Measurements from ENCODE around the gene ADD1.
A peak's percentile ranks its signal among the peaks of the same experiment; 100 is the strongest.
"Not testable (repeated sequence)": the region's sequence is repeated elsewhere in the genome, so short reads cannot be mapped to it uniquely, and the experiment has no call there.

Gene ADD1

GRCh38 chr4:2936773-2937145 lies 93.1 kb downstream of the ADD1 start:
- DNase-seq: peak in 1 of 2 donors; percentile 35

- DNase-seq: peak in 1 of 2 donors; percentile 42
Observed at GRCh38 chr4:2937146-2937857, 93.7 kb downstream of the ADD1 start.

GRCh38 chr4:2937986-2938385 lies 94.3 kb downstream of the ADD1 start:
- no peak for DNase-seq

GRCh38 chr4:2938411-2938810 lies 94.8 kb downstream of the ADD1 start:
- DNase-seq: not testable (repeated sequence)

GRCh38 chr4:2938906-2939305 lies 95.3 kb downstream of the ADD1 start:
- no peak for DNase-seq

GRCh38 chr4:2939383-2940243 lies 96.0 kb downstream of the ADD1 start:
- no peak for DNase-seq

GRCh38 chr4:2940267-2941137 lies 96.9 kb downstream of the ADD1 start:
- no peak for DNase-seq

GRCh38 chr4:2941138-2942036 lies 97.7 kb downstream of the ADD1 start:
- DNase-seq: no peak

- peak in 1 of 2 donors; percentile 39 for DNase-seq
Observed at GRCh38 chr4:2942037-2942531, 98.4 kb downstream of the ADD1 start.

GRCh38 chr4:2942532-2943363 lies 99.1 kb downstream of the ADD1 start:
- peak in 1 of 2 donors; percentile 63 for DNase-seq

GRCh38 chr4:2943364-2944090 lies 99.9 kb downstream of the ADD1 start:
- DNase-seq: no peak

GRCh38 chr4:2944091-2944482 lies 100.4 kb downstream of the ADD1 start:
- DNase-seq: no peak

GRCh38 chr4:2944586-2945526 lies 101.2 kb downstream of the ADD1 start:
- DNase-seq: no peak

- DNase-seq: not testable (repeated sequence)
Observed at GRCh38 chr4:2945619-2946604, 102.3 kb downstream of the ADD1 start.

GRCh38 chr4:2946812-2947600 lies 103.4 kb downstream of the ADD1 start:
- no peak for DNase-seq

GRCh38 chr4:2947926-2948325 lies 104.3 kb downstream of the ADD1 start:
- DNase-seq: no peak
